OCI-LY7 (cell line): ENCODE results near the gene RMND5B.

Source experiments
- EZH2phosphoT487 ChIP-seq: fragments of 200-600 bp; sonication (generic); IDR thresholded peaks from 2 replicates; pipeline ENCODE4 v1.6.1; 2018; ENCODE audit warnings: low read depth, borderline replicate concordance, mild to moderate bottlenecking, mixed run types, antibody characterized with exemption, low read length, moderate library complexity, mixed read lengths
- TF ChIP-seq, protein P1 (sequence below): fragments of 200-600 bp; sonication (generic); conservative IDR thresholded peaks from 2 replicates; pipeline ENCODE4 v1.5.1; 2014; ENCODE audit warnings: mild to moderate bottlenecking, antibody characterized with exemption, low read length, moderate library complexity, mixed read lengths

DNA sequence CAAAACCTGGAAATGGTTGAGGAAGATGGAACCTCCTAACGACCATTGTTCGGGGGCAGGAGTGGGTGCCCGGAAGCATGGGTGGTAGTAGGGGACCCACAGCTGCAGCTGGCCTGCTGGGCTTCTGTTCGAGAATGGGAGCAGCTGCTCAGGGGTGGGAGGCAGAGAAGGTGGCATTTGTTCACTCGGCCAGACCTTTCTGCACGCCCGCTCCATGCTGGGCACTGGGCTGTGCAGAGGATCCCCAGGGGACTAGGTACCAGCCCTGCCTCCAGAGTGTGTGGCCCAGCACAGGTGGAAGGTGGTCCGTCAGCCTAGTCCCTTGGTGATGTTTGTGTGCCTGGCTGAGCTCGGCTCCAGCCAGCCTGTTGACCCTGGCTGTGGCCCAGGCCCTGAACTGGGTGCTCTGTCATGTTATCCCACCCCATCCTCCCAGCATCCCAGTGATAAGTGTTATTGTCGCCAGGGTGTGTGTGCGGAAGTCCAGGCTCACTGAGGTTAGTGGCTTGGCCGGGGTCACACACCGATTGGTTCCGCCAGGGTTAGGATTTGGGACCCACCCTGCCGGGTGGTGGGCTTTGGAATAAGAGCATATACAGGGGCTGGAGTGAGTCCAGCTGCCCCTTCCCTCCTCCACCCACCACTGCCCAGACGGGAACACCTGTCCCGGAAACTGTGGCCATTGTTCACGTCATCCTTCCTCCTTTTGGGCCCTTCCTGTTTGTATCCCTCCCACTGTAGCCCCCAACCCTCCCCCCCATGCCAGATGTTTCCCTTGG, 12.7 kb upstream of the RMND5B start:
- TF ChIP-seq, protein P1, sequence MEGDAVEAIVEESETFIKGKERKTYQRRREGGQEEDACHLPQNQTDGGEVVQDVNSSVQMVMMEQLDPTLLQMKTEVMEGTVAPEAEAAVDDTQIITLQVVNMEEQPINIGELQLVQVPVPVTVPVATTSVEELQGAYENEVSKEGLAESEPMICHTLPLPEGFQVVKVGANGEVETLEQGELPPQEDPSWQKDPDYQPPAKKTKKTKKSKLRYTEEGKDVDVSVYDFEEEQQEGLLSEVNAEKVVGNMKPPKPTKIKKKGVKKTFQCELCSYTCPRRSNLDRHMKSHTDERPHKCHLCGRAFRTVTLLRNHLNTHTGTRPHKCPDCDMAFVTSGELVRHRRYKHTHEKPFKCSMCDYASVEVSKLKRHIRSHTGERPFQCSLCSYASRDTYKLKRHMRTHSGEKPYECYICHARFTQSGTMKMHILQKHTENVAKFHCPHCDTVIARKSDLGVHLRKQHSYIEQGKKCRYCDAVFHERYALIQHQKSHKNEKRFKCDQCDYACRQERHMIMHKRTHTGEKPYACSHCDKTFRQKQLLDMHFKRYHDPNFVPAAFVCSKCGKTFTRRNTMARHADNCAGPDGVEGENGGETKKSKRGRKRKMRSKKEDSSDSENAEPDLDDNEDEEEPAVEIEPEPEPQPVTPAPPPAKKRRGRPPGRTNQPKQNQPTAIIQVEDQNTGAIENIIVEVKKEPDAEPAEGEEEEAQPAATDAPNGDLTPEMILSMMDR = no peak
- no peak for TF ChIP-seq EZH2phosphoT487
